ENCODE measurements around the gene ANGEL1. TPM values are rescaled to one million over a fixed set of nuclear protein-coding genes. Genes with fewer than 3 reads are reported as not detected.

Gene ANGEL1
- total and polyA plus RNA-seq, 9 of the 15 experiments (the other 6 are each of a cell fraction or from before 2014, with no cell fraction given) = 2.1 to 22.2 (median 7.3) TPM

DNA sequence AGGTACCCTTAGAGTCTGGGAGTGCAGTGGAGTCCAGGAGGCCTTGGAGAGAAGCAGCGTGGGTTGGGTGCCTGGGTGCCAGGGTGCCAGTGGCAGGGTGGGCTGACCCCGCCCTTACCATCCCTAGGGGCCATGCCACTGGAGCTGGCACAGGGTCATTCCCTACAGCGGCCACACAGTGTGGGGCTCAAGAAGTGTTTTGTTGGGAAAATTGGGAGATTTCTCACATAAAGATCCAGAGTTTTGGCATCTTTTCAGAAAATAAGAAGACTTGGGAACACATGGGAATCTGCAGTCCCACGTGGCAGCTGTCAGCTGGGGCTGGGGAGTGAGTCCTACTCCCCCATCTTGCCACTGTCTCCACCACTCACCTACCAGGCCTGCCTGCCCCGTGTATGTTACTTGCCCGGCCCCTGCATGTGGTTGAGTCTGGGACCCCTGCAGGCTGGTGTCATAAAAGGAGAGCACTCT, 47.2 kb downstream of the ANGEL1 start:
- DNase-seq (ENCODE audit: extremely low read depth in 1 of 4, low spot score in 3 of 4) (no peak), FAIRE-seq (no peak), ATAC-seq (no peak)
- ChIA-PET CTCF (ENCODE audit: low intra/inter-chr PET ratio) (no interaction called here), POLR2A (interaction anchor here (1.2 to 1.7 kb wide), 2 partner anchors 9 to 12 kb away, joined by 4 read pairs; no protein-coding TSS in a partner anchor)
- no peaks in the 10 kb centered on the region for H3K36me3 ChIP-seq (ENCODE audit: control insufficient read depth, insufficient read depth, low read length)
- no peaks in the 10 kb centered on the region for H4K20me1 ChIP-seq (replicated peaks; ENCODE audit: control insufficient read depth, insufficient read depth, low read length)
- in situ Hi-C loops (cut with MboI) (no loop called here), intact Hi-C loops (cut with micrococcal nuclease) (no loop called here)
- H3K4me1 ChIP-seq (replicated peaks in 1 of 2; ENCODE audit: control insufficient read depth in 2 of 2, insufficient read depth in 2 of 2, low read length in 2 of 2) = peaks cover 14 to 38% of the 10 kb centered on the region in 2 experiments
- no peaks in the 10 kb centered on the region for H3K9me1 ChIP-seq (ENCODE audit: control insufficient read depth, insufficient read depth, low read length)
- H3K9me3 ChIP-seq (replicated peaks; ENCODE audit: control insufficient read depth, insufficient read depth, low read depth, low read length) = no peaks in the 10 kb centered on the region
- no peak overlapping the region for H3K4me3 ChIP-seq
- TF ChIP-seq HEY1 (CRISPR knock-in tag; IDR thresholded peaks at IDR 0.05; ENCODE audit: borderline replicate concordance) = no peak
- no peak for TF ChIP-seq TSC22D4 (tag; IDR thresholded peaks at IDR 0.05)
- no peak for TF ChIP-seq MAFK (IDR thresholded peaks at IDR 0.05; ENCODE audit: low read length)
- TF ChIP-seq ZNF436 (CRISPR knock-in tag; IDR thresholded peaks at IDR 0.05) = no peak
- no peak for TF ChIP-seq ZNF778 (CRISPR knock-in tag; IDR thresholded peaks at IDR 0.05)
- no peak for TF ChIP-seq CREBBP (IDR thresholded peaks at IDR 0.05; ENCODE audit: low read depth, low read length)
- TF ChIP-seq CLOCK (CRISPR knock-in tag; IDR thresholded peaks at IDR 0.05; ENCODE audit: borderline replicate concordance) = no peak
- no peak for TF ChIP-seq E2F1 (CRISPR knock-in tag; IDR thresholded peaks at IDR 0.05)
- no peak for TF ChIP-seq HNRNPLL (IDR thresholded peaks at IDR 0.05; ENCODE audit: low read depth, low read length, poor library complexity, severe bottlenecking)
- TF ChIP-seq ATF3 (IDR thresholded peaks at IDR 0.05) = no peak
- TF ChIP-seq ATF3 (CRISPR knock-in tag; conservative IDR thresholded peaks at IDR 0.05) = no peak
- no peak for TF ChIP-seq UBTF (IDR thresholded peaks at IDR 0.05; ENCODE audit: borderline replicate concordance in 1 of 2, low read depth in 2 of 2, low read length in 2 of 2)
- no peak overlapping the region for H3K27ac ChIP-seq (ENCODE audit: extremely low read depth, low read depth, low read length)
- BruUV-seq (replicated peaks) = no TSS peak
- WGBS (ENCODE audit: insufficient coverage, low coverage, missing lambda C conversion rate) = 16% methylated on average over 5 of the region's 6 CpGs
- H3K9ac ChIP-seq (ENCODE audit: insufficient read depth in 1 of 2, low read depth in 2 of 2, low read length in 2 of 2) = no peak overlapping the region
- H2AFZ ChIP-seq (ENCODE audit: low read depth, low read length) = no peak overlapping the region
- H3K79me2 ChIP-seq (ENCODE audit: control insufficient read depth, insufficient read depth, low read length) = no peaks in the 10 kb centered on the region
- peaks cover 0 to 26% of the 10 kb centered on the region in 2 experiments; a peak in 2 of 5 replicates for H3K27me3 ChIP-seq (ENCODE audit: control insufficient read depth in 2 of 2, insufficient read depth in 2 of 2, low read length in 2 of 2)
- H3K4me2 ChIP-seq (ENCODE audit: insufficient read depth, low read length) = no peak overlapping the region

Measured in K562 (cell line).